Measurements from ENCODE around the gene PARP8. TPM values are rescaled to one million over a fixed set of nuclear protein-coding genes. Genes with fewer than 3 reads are reported as not detected.

Gene PARP8
- total and polyA plus RNA-seq, 9 of the 15 experiments (the other 6 are each of a cell fraction or from before 2014, with no cell fraction given) = 0.03 to 0.31 TPM; not detected in 7

DNA sequence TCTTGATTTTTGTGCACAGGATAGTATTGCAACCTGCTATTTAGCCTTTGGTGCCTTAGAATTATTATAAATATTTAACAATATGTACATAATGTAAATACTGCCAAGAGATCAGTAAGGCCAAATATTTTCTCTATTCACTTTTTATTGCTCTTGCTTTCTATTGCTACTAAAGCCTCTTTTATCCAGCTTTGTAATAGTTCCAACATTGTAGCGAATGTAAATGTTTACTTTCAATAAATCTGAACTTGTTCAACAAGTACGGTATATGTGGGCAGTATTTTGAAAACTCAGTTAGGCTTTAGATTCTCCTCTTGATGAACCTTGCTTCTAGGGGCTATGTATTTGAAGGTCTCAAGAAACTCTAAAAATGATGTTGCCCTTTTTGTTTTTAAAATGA is 179.8 kb downstream of the PARP8 start:
- TF ChIP-seq ZNF24 (IDR thresholded peaks at IDR 0.05) (no peak), ELF4 (CRISPR knock-in tag; IDR thresholded peaks at IDR 0.05) (no peak), HDAC8 (tag; IDR thresholded peaks at IDR 0.05) (no peak)
- H3K4me1 ChIP-seq (replicated peaks in 1 of 2; ENCODE audit: control insufficient read depth in 2 of 2, insufficient read depth in 2 of 2, low read length in 2 of 2) = no peaks in the 10 kb centered on the region
- H3K4me3 ChIP-seq = no peak overlapping the region
- no peak overlapping the region for H3K4me2 ChIP-seq (ENCODE audit: insufficient read depth, low read length)
- H3K27me3 ChIP-seq (ENCODE audit: control insufficient read depth in 2 of 2, insufficient read depth in 2 of 2, low read length in 2 of 2) = no peaks in the 10 kb centered on the region
- DNase-seq (ENCODE audit: extremely low read depth in 1 of 4, low spot score in 3 of 4) (no peak), ATAC-seq (no peak), FAIRE-seq (no peak)
- no TSS peak for BruUV-seq (replicated peaks)
- H3K9me1 ChIP-seq (ENCODE audit: control insufficient read depth, insufficient read depth, low read length) = no peaks in the 10 kb centered on the region
- intact Hi-C loops (cut with micrococcal nuclease) (no loop called here), in situ Hi-C loops (cut with MboI) (no loop called here)
- no peaks in the 10 kb centered on the region for H3K9me3 ChIP-seq (replicated peaks; ENCODE audit: control insufficient read depth, insufficient read depth, low read depth, low read length)
- H2AFZ ChIP-seq (ENCODE audit: low read depth, low read length) = no peak overlapping the region
- ChIA-PET POLR2A (no interaction called here), CTCF (ENCODE audit: low intra/inter-chr PET ratio) (no interaction called here)
- H3K36me3 ChIP-seq (ENCODE audit: control insufficient read depth, insufficient read depth, low read length) = no peaks in the 10 kb centered on the region
- no peak overlapping the region for H3K27ac ChIP-seq (ENCODE audit: extremely low read depth, low read depth, low read length)
- WGBS (ENCODE audit: insufficient coverage, low coverage, missing lambda C conversion rate) = 0% methylated on average over 2 of the region's 2 CpGs
- H3K9ac ChIP-seq (ENCODE audit: insufficient read depth in 1 of 2, low read depth in 2 of 2, low read length in 2 of 2) = no peak overlapping the region
- H3K79me2 ChIP-seq (ENCODE audit: control insufficient read depth, insufficient read depth, low read length) = no peaks in the 10 kb centered on the region
- H4K20me1 ChIP-seq (replicated peaks; ENCODE audit: control insufficient read depth, insufficient read depth, low read length) = no peaks in the 10 kb centered on the region

DNA sequence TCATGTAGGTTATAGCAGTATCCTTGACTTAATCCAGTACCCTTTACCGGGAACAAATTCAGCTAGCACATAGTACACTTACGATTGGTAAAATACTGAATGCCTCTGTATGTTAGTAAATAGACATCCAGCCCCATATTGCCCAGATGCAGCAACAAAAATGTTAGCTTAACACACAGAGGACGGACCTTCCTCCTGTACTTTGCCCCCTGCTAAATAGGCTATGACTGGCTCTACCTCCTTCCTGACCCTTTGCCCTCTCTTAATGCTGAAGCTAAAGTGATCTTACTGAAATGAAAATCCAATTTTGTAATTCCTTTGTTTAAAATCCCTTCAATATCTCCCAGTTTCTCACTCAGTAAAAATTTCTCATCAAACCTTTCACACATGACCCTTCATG is 183.1 kb downstream of the PARP8 start:
- intact Hi-C loops (cut with micrococcal nuclease) (no loop called here), in situ Hi-C loops (cut with MboI) (no loop called here)
- ATAC-seq = no peak
- no peaks in the 10 kb centered on the region for H3K9me1 ChIP-seq (ENCODE audit: control insufficient read depth, insufficient read depth, low read length)
- H3K79me2 ChIP-seq (ENCODE audit: control insufficient read depth, insufficient read depth, low read length) = no peaks in the 10 kb centered on the region
- no peak overlapping the region for H3K4me3 ChIP-seq
- WGBS (ENCODE audit: insufficient coverage, low coverage, missing lambda C conversion rate) = 2% methylated on average over 3 of the region's 3 CpGs
- no peaks in the 10 kb centered on the region for H3K4me1 ChIP-seq (replicated peaks in 1 of 2; ENCODE audit: control insufficient read depth in 2 of 2, insufficient read depth in 2 of 2, low read length in 2 of 2)
- no peaks in the 10 kb centered on the region; the same call in 1 of the 2 replicates for H3K9me3 ChIP-seq (replicated peaks; ENCODE audit: control insufficient read depth, insufficient read depth, low read depth, low read length)
- ChIA-PET CTCF (ENCODE audit: low intra/inter-chr PET ratio) (no interaction called here), POLR2A (interaction anchor here (0.6 kb wide), 1 partner anchor 80 kb away, joined by 3 read pairs; no protein-coding TSS in a partner anchor)
- no peak overlapping the region for H3K27ac ChIP-seq (ENCODE audit: extremely low read depth, low read depth, low read length)
- no peak overlapping the region for H3K4me2 ChIP-seq (ENCODE audit: insufficient read depth, low read length)
- no peak for DNase-seq (ENCODE audit: extremely low read depth in 1 of 4, low spot score in 3 of 4)
- no peak for FAIRE-seq
- no TSS peak for BruUV-seq (replicated peaks)
- H2AFZ ChIP-seq (ENCODE audit: low read depth, low read length) = no peak overlapping the region
- no peaks in the 10 kb centered on the region for H4K20me1 ChIP-seq (replicated peaks; ENCODE audit: control insufficient read depth, insufficient read depth, low read length)
- TF ChIP-seq ATF7 (IDR thresholded peaks at IDR 0.05) (no peak), MEF2A (IDR thresholded peaks at IDR 0.05; ENCODE audit: control insufficient read depth, low read depth, low read length) (no peak), SMARCA5 (IDR thresholded peaks at IDR 0.05) (no peak), NFRKB (IDR thresholded peaks at IDR 0.05; ENCODE audit: low read depth) (no peak), RFX5 (IDR thresholded peaks at IDR 0.05; ENCODE audit: low read depth, low read length) (no peak), MCM7 (IDR thresholded peaks at IDR 0.05) (no peak), RNF2 (IDR thresholded peaks at IDR 0.05) (no peak), PHF8 (IDR thresholded peaks at IDR 0.05; ENCODE audit: borderline replicate concordance, low read length) (no peak), PML (IDR thresholded peaks at IDR 0.05; ENCODE audit: low read length) (no peak), GTF2F1 (IDR thresholded peaks at IDR 0.05; ENCODE audit: low read depth, low read length) (no peak), MEIS2 (IDR thresholded peaks at IDR 0.05; ENCODE audit: partially characterized antibody) (no peak), PTRF (tag; IDR thresholded peaks at IDR 0.05) (no peak), TSC22D4 (tag; IDR thresholded peaks at IDR 0.05) (no peak), ZNF174 (CRISPR knock-in tag; IDR thresholded peaks at IDR 0.05) (no peak), ZNF3 (CRISPR knock-in tag; IDR thresholded peaks at IDR 0.05) (no peak), SLC30A9 (CRISPR knock-in tag; IDR thresholded peaks at IDR 0.05) (no peak), EZH2 (IDR thresholded peaks at IDR 0.05; ENCODE audit: borderline replicate concordance, low read depth, low read length) (no peak)
- TF ChIP-seq, protein P1, sequence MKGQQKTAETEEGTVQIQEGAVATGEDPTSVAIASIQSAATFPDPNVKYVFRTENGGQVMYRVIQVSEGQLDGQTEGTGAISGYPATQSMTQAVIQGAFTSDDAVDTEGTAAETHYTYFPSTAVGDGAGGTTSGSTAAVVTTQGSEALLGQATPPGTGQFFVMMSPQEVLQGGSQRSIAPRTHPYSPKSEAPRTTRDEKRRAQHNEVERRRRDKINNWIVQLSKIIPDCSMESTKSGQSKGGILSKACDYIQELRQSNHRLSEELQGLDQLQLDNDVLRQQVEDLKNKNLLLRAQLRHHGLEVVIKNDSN (CRISPR knock-in tag; IDR thresholded peaks at IDR 0.05) = no peak
- no peak overlapping the region for H3K9ac ChIP-seq (ENCODE audit: insufficient read depth in 1 of 2, low read depth in 2 of 2, low read length in 2 of 2)
- no peaks in the 10 kb centered on the region for H3K27me3 ChIP-seq (ENCODE audit: control insufficient read depth in 2 of 2, insufficient read depth in 2 of 2, low read length in 2 of 2)
- H3K36me3 ChIP-seq (ENCODE audit: control insufficient read depth, insufficient read depth, low read length) = no peaks in the 10 kb centered on the region
